HEK293T (cell line): ENCODE measurements around the gene MET.

ENCODE experiments used
- BHLHE40 ChIP-seq: fragments of 450-650 bp; IDR thresholded peaks from 2 replicates; pipeline ENCODE4 v1.6.1; 2016; ENCODE audit warnings: mild to moderate bottlenecking, moderate library complexity, borderline replicate concordance
- ELF4 ChIP-seq: fragments of 450-650 bp; IDR thresholded peaks from 2 replicates; pipeline ENCODE4 v1.6.1; 2017; ENCODE audit warnings: antibody characterized with exemption
- FOXA1 ChIP-seq: fragments of 450-650 bp; IDR thresholded peaks from 2 replicates; pipeline ENCODE4 v1.6.1; 2016; ENCODE audit warnings: mild to moderate bottlenecking
- FOXK2 ChIP-seq: fragments of 450-650 bp; IDR thresholded peaks from 2 replicates; pipeline ENCODE4 v1.6.1; 2016; ENCODE audit warnings: mild to moderate bottlenecking
- FOXM1 ChIP-seq: fragments of 450-650 bp; IDR thresholded peaks from 2 replicates; pipeline ENCODE4 v1.6.1; 2017; ENCODE audit warnings: mild to moderate bottlenecking, borderline replicate concordance
- NFRKB ChIP-seq: fragments of 450-650 bp; IDR thresholded peaks from 2 replicates; pipeline ENCODE4 v1.6.1; 2016; ENCODE audit warnings: mild to moderate bottlenecking, moderate library complexity
- SUZ12 ChIP-seq: fragments of 450-650 bp; IDR thresholded peaks from 2 replicates; pipeline ENCODE4 v1.6.1; 2016; ENCODE audit warnings: mild to moderate bottlenecking
- TARDBP ChIP-seq: fragments of 450-650 bp; IDR thresholded peaks from 2 replicates; pipeline ENCODE4 v1.6.1; 2016
- ZNF384 ChIP-seq: fragments of 450-650 bp; IDR thresholded peaks from 2 replicates; pipeline ENCODE4 v1.6.1; 2016

DNA sequence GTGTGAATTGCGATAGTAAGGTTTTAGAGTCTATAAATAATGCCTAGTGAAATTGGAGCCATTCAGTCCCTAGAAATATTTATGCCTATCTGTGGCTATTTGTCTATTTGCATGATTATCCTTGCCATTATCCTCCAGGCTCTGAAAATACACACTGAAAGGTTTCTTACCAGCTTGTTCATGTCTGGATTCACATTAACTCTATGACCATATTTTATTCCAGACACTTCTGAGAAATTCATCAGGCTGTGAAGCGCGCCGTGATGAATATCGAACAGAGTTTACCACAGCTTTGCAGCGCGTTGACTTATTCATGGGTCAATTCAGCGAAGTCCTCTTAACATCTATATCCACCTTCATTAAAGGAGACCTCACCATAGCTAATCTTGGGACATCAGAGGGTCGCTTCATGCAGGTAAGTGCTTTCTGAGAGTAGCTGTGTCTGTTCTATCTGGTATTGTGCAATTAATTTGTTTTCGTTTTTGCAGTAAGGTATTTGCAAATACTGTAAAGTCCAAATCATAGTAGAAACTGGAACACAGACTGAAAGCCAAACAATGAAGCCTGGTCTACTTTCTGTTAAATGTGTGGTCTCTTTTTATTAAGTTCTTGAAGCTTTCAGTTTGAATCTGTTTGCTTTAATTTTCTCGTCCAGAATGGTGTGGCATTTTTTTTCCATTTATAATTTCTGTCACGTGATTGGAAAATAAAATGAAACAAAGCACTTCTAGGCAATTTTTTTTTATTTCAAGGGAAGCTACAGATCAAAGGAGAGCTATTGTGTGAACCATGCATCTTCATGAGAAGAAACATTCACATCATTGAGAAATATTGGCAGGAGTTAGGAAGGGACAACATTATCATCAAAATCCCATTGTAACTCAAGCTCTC is 59.7 kb downstream of the MET start:
- TF ChIP-seq BHLHE40 (no peak), FOXA1 (no peak), FOXM1 (no peak), TARDBP (no peak), ELF4 (no peak), FOXK2 (no peak), NFRKB (no peak), ZNF384 (no peak), SUZ12 (no peak)
